GM23338 (cell line): ENCODE results near the gene GPR42.

Experiments used
- EZH2 ChIP-seq: fragments of 200-600 bp; sonication (generic); IDR thresholded peaks from one replicate; pipeline ENCODE4 v1.8.0; 2017; ENCODE audit warnings: antibody characterized with exemption, mild to moderate bottlenecking, low read depth; ENCODE audit not compliant: unreplicated experiment
- EZH2phosphoT487 ChIP-seq: fragments of 200-600 bp; sonication (generic); IDR thresholded peaks from one replicate; pipeline ENCODE4 v1.8.1; 2018; ENCODE audit warnings: antibody characterized with exemption; ENCODE audit not compliant: unreplicated experiment
- JUNB ChIP-seq: IDR thresholded peaks from one replicate; pipeline ENCODE4 v1.6.1; 2016; ENCODE audit warnings: antibody characterized with exemption; ENCODE audit not compliant: unreplicated experiment
- POLR2AphosphoS5 ChIP-seq: IDR thresholded peaks from 2 replicates; pipeline ENCODE4 v1.6.1; 2016; ENCODE audit warnings: antibody characterized with exemption, low read depth
- TF ChIP-seq, protein P1 (sequence below), 2 experiments: fragments of 200-600 bp in 1 of 2; sonication (generic) in 1 of 2; conservative IDR thresholded peaks; 2 replicates each; pipeline versions ENCODE4 v1.5.1 to v1.6.1; 2016 to 2017; ENCODE audit warnings: antibody characterized with exemption in 2 of 2, low read depth in 2 of 2, mild to moderate bottlenecking in 2 of 2, moderate library complexity in 1 of 2
- TF ChIP-seq, protein P2 (sequence below): IDR thresholded peaks from 2 replicates; pipeline ENCODE4 v1.6.1; 2016; ENCODE audit warnings: antibody characterized with exemption
- TF ChIP-seq, protein P3 (sequence below): IDR thresholded peaks from one replicate; pipeline ENCODE4 v1.6.1; 2018; ENCODE audit warnings: antibody characterized with exemption; ENCODE audit not compliant: unreplicated experiment

DNA sequence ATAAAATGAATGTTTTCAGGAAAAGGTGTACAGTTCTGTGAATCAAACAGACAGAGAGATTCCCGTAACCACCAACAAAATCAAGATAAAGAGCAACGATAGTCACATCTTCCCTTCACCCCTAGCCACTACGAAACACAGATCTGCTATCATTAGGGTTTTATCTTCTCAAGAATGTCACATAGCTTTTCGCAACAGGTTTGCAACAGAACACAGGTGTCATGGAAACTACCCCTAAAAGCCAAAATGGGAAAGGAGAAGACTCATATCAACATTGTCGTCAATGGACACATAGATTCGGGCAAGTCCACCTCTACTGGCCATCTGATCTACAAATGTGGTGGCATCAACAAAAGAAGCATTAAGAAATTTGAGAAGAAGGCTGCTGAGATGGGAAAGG, 11.1 kb downstream of the GPR42 start:
- TF ChIP-seq, protein P1, sequence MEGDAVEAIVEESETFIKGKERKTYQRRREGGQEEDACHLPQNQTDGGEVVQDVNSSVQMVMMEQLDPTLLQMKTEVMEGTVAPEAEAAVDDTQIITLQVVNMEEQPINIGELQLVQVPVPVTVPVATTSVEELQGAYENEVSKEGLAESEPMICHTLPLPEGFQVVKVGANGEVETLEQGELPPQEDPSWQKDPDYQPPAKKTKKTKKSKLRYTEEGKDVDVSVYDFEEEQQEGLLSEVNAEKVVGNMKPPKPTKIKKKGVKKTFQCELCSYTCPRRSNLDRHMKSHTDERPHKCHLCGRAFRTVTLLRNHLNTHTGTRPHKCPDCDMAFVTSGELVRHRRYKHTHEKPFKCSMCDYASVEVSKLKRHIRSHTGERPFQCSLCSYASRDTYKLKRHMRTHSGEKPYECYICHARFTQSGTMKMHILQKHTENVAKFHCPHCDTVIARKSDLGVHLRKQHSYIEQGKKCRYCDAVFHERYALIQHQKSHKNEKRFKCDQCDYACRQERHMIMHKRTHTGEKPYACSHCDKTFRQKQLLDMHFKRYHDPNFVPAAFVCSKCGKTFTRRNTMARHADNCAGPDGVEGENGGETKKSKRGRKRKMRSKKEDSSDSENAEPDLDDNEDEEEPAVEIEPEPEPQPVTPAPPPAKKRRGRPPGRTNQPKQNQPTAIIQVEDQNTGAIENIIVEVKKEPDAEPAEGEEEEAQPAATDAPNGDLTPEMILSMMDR (conservative IDR thresholded peaks at IDR 0.05; ENCODE audit: low read depth in 2 of 2): no peak
- TF ChIP-seq, protein P2, sequence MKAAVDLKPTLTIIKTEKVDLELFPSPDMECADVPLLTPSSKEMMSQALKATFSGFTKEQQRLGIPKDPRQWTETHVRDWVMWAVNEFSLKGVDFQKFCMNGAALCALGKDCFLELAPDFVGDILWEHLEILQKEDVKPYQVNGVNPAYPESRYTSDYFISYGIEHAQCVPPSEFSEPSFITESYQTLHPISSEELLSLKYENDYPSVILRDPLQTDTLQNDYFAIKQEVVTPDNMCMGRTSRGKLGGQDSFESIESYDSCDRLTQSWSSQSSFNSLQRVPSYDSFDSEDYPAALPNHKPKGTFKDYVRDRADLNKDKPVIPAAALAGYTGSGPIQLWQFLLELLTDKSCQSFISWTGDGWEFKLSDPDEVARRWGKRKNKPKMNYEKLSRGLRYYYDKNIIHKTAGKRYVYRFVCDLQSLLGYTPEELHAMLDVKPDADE: no peak
- TF ChIP-seq POLR2AphosphoS5 (no peak), EZH2 (no peak), EZH2phosphoT487 (no peak), JUNB (no peak)
- TF ChIP-seq, protein P3, sequence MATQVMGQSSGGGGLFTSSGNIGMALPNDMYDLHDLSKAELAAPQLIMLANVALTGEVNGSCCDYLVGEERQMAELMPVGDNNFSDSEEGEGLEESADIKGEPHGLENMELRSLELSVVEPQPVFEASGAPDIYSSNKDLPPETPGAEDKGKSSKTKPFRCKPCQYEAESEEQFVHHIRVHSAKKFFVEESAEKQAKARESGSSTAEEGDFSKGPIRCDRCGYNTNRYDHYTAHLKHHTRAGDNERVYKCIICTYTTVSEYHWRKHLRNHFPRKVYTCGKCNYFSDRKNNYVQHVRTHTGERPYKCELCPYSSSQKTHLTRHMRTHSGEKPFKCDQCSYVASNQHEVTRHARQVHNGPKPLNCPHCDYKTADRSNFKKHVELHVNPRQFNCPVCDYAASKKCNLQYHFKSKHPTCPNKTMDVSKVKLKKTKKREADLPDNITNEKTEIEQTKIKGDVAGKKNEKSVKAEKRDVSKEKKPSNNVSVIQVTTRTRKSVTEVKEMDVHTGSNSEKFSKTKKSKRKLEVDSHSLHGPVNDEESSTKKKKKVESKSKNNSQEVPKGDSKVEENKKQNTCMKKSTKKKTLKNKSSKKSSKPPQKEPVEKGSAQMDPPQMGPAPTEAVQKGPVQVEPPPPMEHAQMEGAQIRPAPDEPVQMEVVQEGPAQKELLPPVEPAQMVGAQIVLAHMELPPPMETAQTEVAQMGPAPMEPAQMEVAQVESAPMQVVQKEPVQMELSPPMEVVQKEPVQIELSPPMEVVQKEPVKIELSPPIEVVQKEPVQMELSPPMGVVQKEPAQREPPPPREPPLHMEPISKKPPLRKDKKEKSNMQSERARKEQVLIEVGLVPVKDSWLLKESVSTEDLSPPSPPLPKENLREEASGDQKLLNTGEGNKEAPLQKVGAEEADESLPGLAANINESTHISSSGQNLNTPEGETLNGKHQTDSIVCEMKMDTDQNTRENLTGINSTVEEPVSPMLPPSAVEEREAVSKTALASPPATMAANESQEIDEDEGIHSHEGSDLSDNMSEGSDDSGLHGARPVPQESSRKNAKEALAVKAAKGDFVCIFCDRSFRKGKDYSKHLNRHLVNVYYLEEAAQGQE: no peak
